GM12875 (cell line): ENCODE data around the gene ATP13A3.

Experiments used
- H3K4me3 ChIP-seq: one replicate; pipeline ENCODE4 v1.5.1; 2011; ENCODE audit warnings: low read depth, low read length, control low read depth
- TF ChIP-seq, protein P1 (sequence below): IDR thresholded peaks from 2 replicates; pipeline ENCODE4 v1.5.1; 2011; ENCODE audit warnings: low read depth, mild to moderate bottlenecking, control low read depth, inconsistent platforms, low read length, moderate library complexity, borderline replicate concordance; ENCODE audit not compliant: insufficient read depth

ATP13A3 gene

DNA sequence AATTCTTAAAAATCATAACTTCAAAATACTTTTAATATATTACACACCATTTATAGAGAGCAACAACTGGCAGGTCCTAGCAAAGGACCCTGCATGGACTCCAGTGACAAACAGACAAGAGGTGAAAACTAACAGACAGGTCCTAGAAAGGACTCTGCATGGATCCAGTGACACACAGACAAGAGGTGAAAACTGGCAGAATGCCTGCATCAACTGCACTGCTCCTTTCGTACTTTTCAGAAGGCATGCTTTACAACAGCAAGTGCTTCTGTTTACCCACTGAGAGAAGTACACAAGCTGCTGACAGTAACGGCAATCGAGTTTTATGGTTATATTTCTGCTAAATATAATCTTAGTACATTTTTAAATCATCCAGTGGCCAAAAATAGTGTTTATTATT is 63.5 kb downstream of the ATP13A3 start:
- TF ChIP-seq, protein P1, sequence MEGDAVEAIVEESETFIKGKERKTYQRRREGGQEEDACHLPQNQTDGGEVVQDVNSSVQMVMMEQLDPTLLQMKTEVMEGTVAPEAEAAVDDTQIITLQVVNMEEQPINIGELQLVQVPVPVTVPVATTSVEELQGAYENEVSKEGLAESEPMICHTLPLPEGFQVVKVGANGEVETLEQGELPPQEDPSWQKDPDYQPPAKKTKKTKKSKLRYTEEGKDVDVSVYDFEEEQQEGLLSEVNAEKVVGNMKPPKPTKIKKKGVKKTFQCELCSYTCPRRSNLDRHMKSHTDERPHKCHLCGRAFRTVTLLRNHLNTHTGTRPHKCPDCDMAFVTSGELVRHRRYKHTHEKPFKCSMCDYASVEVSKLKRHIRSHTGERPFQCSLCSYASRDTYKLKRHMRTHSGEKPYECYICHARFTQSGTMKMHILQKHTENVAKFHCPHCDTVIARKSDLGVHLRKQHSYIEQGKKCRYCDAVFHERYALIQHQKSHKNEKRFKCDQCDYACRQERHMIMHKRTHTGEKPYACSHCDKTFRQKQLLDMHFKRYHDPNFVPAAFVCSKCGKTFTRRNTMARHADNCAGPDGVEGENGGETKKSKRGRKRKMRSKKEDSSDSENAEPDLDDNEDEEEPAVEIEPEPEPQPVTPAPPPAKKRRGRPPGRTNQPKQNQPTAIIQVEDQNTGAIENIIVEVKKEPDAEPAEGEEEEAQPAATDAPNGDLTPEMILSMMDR = no peak
- H3K4me3 ChIP-seq = no peak overlapping the region

DNA sequence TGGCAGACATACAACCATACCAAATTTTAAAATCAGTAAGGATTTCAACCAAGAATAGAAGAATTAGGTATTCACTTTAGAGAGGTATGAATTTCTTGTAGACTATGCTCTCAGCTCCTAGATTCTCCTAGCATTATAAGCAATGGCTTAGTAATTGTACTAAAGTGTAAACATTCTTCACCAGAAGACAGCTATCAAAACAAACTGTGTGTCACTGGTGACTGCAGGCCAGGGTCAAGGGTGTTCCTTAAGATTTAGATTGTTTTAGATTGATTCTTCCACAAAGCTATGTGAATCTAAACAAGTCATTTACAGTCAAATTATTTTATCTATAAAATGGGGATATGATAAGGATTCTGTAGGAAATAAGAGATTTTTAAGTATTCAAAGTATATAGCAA is 64.6 kb downstream of the ATP13A3 start:
- TF ChIP-seq, protein P1 = no peak
- no peak overlapping the region for H3K4me3 ChIP-seq

DNA sequence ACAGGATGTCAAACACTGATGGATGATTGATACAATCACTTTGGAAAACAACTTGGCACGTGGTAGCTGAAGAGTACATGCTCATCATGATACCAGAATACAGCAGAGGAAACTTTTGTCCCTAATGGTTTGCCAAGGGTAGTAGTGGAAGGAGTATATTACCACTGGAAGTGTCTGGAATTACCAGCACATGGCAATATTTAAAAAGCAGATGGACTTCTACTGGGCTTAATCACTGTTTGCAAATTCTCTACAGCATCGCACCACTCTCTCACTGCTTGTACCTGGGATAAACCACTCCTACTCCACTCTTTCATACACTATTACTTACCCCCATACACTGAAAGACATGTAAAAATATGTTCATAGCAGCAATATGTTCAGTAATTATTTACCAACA is 68.1 kb downstream of the ATP13A3 start:
- TF ChIP-seq, protein P1 = no peak
- no peak overlapping the region for H3K4me3 ChIP-seq

DNA sequence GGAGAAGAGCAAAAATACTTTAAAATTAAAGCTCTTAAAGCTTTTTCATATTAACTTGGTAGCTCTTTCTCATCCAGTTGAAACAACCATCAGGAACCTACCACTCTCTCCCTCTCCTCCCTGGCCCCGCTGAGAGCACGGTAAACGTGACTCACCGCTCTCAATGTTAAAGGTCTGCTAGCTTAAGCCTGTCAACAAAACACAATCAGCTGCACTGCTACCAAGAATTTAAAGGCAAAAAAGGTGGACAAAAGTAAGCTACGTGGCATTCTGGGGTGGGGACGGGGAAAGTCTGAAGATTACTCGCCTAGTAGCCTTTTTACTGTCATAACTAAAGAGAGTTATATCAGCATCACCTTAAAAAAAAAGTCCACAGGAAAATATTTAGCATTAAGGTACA is 79.4 kb downstream of the ATP13A3 start:
- TF ChIP-seq, protein P1 = no peak
- H3K4me3 ChIP-seq = no peak overlapping the region

DNA sequence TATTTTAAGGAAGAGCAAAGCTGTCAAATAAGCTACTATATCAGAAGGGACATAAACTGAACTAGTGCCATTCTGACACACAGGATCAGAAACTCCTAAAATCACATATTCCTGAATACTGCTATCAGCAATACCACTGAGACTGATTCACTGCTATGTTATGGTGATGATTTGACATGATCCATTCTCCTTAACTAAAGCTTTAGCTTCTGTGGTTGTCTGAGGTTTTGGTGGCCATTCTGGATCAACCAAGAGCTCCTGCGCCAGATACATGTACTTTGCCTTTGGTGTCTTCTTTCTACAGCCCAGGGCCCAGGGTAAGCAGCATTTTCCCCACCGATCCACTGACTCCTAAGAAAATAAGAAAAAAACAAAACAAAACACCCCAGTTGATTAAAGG is 81.0 kb downstream of the ATP13A3 start:
- TF ChIP-seq, protein P1 = no peak
- H3K4me3 ChIP-seq = no peak overlapping the region

DNA sequence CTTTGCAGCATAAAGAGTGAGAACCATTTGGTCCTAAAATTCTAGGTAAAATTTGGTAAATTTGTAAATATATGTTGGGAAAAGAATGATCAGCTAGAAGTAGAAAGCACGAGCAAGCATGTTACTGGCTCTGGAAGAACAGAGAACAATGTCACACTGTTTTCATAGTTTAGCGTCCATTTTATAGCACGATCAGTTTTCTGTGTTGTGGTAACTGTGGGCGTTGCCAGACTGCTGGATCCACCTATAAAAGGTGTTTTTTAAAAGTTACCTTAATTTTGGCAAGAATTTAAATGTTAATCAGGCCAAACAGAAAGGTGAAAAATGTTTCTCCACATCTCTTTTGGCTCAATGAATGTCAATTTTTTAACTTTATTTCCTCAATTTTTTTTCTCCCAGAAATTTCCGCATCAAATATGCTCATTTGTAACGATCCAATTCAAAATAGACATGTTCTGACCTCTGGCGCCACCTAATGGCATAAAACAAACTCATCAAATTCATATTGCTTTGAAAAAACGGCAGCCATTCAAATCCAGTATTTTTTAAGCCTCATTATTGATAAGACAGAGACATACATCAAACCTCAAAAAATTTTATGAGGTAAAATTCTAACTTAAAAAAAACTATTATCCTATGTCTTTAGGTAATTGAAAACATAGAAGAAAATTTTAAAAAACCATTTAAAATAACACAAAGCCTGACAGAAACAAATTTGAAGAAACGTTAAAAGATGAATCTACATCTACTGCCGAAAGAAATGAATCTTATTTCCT is 82.2 kb downstream of the ATP13A3 start:
- TF ChIP-seq, protein P1 = peak; percentile 33; the same call in 1 of the 2 replicates
- no peak overlapping the region for H3K4me3 ChIP-seq

DNA sequence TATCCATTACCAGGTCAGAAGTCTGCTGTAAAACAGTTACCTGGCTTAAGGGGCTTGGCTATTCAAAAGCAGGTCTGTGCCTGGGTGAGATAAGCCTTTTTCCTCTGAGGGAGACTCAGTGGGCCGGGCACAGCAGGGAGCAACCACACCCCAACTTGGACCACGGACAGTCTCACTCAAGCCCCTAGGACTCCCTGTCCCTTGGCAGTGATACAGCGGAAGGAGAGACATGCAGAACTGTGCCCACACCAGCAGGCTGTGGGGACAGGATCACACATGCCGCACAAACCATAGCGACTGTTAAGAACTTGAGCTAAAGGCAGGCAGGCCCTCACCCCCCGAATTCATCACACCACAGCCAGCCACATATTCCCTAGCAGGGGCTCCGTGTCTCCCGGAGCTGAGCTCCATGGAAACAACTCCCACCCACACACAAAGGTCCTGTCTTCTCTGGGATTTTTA is 84.9 kb downstream of the ATP13A3 start:
- TF ChIP-seq, protein P1 = no peak
- no peak overlapping the region for H3K4me3 ChIP-seq
